GM18951 (cell line): ENCODE results near the gene OLFML2A.

ENCODE experiments used
- POLR2A ChIP-seq: IDR thresholded peaks from 4 replicates; pipeline ENCODE4 v1.6.1; 2011; ENCODE audit warnings: mild to moderate bottlenecking; ENCODE audit not compliant: insufficient read length, insufficient read depth; ENCODE audit errors: extremely low read depth
- in situ Hi-C: fragments of 300-500 bp; cut with MboI; formaldehyde crosslinking; loops from one replicate; pipeline ENCODE4 v1.12.0; 2022; ENCODE audit warnings: low sequenced_read_pairs, mixed read lengths, inconsistent platforms; ENCODE audit not compliant: unreplicated experiment

Gene OLFML2A

DNA sequence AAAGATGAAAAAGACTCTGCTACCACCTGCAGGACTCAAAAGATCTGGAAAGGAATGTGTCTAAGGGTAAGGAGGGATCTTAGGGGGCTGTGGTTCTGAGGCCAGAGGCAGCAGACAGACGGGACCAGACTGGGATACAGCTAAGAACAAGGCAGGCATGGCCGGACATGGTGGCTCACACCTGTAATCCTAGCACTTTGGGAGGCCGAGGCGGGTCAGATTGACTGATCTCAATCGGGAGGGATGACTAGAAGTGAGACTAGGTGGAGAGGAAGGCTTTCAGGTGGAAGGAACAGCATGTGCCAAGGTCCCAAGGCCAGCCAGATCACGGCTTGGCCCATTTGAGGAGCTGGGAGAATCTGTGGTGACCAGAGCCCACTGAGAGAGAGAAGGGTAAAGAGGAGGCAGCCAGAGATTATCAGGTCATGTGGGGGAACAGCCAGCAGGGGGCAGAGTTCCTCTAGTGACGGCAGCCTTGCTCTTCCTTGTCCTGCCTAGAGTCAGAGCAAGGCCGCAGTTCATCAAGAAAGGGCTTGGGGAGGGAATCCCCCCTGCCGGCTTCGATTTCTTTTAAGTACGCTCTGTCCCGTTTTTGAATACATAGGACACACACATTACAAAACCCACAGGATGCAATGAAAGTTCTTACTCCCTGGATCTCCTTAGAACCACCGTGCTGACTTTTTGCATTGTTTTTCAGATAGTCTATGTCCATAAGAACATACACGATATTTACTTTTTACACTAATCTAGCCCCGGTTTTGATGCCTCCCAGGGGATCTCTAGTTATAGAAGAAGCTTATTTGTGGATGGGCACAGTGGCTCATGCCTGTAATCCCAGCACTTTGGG lies 2.6 kb upstream of the OLFML2A start:
- in situ Hi-C loops, result loop anchor here (5.0 to 10.0 kb wide), 3 partner anchors 83 to 600 kb away; partner anchors contain the start of gene SCAI

DNA sequence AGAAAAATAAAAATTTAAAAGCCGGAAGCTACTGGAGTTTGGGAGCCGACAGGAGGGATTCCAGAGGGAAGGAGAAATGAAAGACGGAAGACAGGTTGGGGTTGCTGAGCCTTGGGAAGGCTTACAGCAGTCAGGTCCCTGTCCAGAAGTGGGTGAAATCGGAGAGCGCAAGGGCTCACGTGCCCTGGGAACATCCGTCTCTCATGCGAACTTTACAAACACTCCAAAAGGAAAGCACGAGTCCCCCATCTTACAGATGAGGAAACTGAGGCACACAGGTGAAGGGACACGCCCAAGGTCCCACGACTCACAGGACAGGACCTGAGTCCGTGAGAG lies 347 bp upstream of the OLFML2A start:
- TF ChIP-seq POLR2A, result no peak
- in situ Hi-C loops, result loop anchor here (10.0 kb wide), 2 partner anchors 368 to 598 kb away; partner anchors contain the start of gene SCAI

More for the DNA sequence above, 2.6 kb upstream of the OLFML2A start:
- TF ChIP-seq POLR2A, result no peak

DNA sequence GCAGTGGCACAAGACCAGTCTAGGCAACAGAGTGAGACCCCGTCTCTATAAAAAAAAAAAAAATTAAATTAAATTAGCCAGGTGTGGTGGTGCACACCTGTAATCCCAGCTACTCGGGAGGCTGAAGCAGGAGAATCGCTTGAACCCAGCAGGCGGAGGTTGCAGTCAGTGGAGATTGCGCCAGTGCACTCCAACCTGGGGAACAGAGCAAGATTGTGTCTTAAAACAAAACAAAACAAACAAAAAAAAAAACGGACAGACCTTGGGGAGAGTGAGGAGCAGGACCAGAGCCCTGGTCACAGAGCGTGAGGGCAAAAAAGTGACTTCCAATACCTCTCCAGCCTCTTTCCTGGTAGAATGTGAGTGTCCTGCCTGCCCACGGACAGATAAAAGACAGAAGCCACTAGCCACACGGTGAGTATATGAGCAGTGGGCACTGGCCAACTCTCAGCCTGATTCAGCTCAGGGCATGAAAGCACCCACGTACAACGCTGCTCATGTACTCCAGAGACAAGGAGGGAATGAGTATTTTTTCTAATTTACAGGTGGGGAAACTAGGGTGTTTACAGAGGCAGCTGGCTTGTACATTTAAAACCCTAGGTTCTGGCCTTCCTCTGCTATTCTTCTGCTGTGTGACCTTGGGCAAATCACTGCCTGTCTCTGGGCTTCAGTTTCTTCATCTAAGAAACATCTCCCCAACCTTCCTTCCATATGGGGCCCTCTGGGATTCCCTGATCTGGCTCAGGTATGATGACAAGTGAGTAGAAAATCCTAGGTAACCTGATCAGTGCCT lies 1.8 kb downstream of the OLFML2A start:
- TF ChIP-seq POLR2A, result no peak
- in situ Hi-C loops, result loop anchor here (10.0 kb wide), 2 partner anchors 366 to 596 kb away; partner anchors contain the start of gene SCAI

DNA sequence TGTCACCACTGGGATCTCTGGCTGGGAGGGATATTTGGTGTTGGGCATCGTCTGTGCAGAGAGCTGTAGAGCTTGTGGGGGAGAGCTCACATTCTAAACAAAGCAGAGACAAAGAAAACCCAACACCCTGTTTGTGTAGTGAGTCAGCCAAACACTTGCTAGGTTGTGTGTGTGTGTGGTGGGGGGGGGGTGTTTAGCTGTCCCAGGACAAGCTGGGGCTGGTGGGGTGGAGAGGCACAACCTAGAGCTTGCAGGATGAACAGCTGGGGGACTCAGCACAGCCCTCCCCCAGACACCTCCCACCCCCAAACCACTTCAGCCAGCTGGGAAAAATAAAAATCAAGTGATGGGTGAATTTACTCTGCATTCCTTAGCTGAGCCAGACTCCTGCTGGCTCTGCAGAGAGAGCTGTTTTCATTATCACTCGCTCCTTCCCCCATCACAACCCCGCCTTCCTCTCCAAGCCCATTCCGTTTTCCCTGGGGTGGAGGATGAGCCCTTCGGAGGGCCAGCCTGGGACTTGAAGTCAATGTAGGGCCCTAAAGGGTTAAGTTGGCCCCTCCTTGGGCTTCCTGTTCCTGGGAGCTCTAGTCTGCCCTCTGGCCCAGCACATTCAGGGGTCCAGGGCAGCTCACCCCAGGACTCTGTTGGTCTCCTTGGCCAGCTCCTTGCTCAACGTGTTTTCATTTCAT lies 2.6 kb downstream of the OLFML2A start:
- TF ChIP-seq POLR2A, result no peak
- in situ Hi-C loops, result loop anchor here (10.0 kb wide), 2 partner anchors 365 to 595 kb away; partner anchors contain the start of gene SCAI

DNA sequence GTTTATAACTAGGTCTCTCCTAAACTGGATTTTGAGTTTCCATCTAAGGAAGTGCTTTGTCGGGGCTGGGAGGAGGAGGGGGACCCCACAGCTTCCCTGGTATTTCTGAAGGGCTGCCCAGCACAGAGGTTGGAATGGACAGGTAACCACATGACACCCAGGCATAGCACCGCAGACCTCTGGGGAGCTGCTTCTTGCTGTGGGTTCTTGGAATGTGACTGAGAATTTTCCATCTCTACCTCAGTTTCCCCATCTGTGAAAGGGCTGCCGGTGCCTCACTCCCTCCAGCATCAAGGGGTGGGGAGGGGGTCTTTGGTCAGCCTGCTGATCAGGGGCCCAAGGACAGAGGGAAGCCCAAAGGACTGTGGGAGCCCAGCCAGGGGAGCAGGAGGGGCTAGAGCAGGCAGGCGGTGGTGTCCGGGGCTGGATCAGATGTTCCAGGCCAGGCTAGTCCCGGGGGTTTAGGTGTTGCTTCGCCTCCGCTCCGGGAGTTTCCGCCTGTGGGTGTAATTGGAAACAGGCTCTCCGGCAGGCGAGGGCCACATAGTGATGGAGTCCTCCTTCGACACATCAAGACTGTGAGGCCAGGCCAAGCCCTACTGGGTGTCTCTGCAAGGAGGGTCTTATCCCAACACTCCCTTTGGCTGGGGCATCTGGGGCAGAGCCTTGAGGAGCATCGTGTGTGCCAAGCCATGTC lies 3.3 kb downstream of the OLFML2A start:
- TF ChIP-seq POLR2A, result no peak
- in situ Hi-C loops, result no loop called here

DNA sequence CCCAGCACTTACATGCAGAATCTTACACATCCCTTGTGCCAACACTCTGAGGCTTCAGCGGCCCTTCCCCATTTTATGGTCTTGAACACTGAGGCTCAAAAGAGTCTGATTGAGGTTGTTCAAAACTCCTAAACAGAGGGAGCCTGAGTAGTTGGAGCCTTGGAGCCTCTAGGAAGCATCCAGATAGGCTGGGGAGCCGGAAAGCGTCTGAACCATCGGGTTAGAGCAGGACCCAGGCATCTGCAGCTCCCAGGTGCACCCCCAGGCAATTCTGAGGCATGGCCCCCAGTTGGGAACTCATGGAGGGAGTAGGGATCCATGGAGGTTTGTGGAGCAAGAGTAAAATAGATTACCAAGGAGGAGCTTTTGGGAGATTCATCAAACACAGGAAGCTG lies 3.8 kb downstream of the OLFML2A start:
- no peak for TF ChIP-seq POLR2A
- in situ Hi-C loops, result no loop called here

DNA sequence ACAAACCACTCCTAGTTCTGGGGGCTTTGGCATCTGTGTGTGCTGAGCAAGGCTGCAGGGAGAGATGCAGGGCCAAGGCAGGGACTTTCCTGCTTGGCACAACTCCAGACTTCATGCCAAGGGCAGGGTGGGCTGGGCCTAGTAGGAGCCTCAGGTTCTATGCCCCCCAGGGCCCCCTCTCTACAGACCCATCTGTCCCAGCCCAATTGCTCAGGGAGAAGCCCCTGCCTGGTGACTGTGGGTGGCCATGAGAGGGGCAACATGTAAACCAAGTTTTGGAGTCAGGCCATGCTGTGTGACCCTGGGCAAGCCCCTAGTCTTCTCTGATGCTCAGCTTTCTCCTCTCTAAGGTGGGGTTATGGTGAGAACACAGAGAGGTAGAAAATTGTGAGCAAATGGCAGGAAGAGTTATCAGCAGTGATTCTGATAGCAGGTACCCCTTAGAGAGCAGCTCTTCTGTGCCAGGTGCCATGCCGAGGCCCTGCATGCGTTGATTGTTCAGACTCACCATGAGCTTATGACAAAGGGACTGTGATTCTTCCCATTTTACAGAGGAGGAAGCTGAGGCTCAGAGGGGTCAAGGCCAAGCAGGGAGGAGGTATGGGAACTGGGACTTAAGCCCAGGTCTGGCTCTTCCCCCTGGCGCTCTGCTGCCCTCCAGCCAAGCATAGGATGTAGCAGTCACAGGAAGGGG lies 5.2 kb downstream of the OLFML2A start:
- no peak for TF ChIP-seq POLR2A
- in situ Hi-C loops, result no loop called here

DNA sequence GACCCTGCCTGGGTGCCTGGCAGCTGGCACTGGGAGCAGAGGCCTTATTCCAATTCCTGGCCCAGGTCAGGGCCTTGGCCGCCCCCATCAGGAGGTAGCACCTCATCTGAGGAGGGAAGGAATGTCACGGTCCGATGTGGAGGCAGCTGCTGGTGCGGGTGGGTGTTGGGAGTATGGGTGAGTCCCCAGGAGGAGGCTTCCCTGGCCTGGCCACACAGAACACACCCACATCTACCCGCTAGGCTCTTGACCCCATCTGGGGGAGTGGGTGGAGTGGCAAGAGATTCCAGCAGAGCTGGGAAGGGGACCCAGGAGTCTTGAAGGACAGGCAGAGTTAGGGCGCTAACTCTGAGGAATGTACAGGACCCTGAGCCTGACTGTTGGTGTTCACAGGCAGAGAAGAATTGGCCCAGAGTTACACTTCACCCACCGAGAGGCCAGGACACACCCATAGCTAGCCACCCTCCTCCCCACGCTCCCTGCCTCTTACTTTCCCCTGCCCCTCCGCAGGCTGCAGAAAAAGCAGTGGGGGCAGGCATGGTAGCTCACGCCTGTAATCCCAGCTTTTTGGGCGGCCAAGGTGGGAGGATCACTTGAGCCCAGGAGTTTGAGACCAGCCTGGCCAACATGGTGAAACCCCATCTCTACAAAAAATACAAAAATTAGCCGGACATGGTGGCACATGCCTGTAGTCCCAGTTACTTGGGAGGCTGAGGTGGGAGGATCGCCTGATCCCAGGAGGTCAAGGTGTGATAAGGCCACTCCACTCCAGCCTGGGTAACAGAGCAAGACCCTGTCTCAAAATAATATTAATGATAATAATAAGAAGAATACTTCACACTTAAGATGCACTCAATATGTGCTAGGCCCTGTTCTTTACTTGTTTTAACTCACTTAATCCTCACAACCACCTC lies 6.0 kb downstream of the OLFML2A start:
- no peak for TF ChIP-seq POLR2A
- in situ Hi-C loops, result no loop called here

DNA sequence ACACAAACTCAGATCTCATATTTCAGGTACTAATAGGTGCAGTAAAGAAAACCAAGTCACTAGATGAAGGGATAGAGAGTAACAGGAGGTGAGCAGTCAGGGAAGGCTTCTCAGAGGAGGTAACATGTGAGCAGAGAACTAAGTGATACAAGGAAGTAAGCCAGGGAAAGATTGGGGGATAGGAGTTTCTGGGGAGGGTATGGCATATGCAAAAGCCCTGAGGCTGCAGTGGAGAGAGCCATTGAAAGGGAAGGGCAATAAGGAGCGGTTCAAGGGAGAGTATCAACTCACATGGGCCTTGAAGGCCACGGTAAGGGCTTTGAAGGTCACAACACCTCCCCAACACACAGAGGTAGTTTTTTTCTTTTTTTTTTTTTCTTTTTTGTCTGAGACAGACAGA lies 6.9 kb downstream of the OLFML2A start:
- in situ Hi-C loops, result no loop called here
- no peak for TF ChIP-seq POLR2A

DNA sequence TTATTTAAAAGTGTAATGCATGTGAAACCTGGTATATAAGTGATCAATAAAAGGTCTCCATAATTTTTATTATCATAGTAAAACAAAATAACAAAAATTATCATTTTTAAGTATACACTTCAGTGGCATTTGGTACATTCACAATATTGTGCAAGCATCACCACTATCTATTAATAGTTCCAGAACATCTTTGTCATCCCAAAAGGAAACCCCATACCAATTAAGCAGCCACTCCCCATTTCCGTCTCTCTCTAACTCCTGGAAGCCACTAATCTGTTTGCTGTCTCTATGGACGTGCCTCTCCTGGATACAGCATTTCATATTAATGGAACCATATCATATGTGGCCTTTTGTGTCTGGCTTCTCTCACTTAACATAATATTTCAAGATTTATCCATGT lies 7.6 kb downstream of the OLFML2A start:
- TF ChIP-seq POLR2A, result no peak
- in situ Hi-C loops, result no loop called here

DNA sequence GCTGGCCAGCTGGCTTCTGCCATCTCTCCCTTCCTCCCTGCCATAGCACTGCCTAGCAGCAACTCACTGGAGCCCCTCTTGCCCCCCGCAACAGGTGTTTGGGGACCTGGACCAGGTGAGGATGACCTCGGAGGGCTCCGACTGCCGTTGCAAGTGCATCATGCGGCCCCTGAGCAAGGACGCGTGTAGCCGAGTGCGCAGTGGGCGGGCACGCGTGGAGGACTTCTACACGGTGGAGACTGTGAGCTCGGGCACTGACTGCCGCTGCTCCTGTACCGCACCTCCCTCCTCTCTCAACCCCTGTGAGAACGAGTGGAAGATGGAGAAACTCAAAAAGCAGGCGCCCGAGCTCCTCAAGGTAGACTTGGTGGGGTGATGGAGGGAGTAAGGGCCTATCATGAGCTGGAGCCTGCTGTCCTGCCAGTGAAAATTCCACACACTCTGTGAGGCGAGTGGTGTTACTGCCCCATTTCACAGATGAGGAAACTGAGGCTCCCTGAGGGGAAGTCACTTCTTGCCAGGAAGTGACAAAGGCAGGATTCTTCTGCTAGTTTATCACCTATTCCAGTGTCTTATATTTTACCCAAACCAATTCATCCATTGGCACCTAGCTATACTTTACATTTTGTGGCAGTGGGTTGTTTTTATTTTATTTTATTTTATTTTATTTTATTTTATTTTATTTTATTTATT lies 10.1 kb downstream of the OLFML2A start:
- in situ Hi-C loops, result no loop called here
- TF ChIP-seq POLR2A, result no peak
